ENCODE data around the gene FBXL2.

Gene FBXL2

GRCh38 chr3:33430571-33430970 is 153.3 kb downstream of the FBXL2 start:
- DNase-seq, result no peak

GRCh38 chr3:33433843-33434242 is 156.6 kb downstream of the FBXL2 start:
- no peak for DNase-seq

Data from NCI-H748 treated with DMSO at 0.1 percent for 48 hours (cell line).